NCI-H82 (cell line): ENCODE measurements around the gene SHISA9.

ENCODE experiments used
- DNase-seq: peaks from one replicate; lab custom pipeline; 2025; lab: John Stamatoyannopoulos, UW

Gene SHISA9

GRCh38 chr16:13176711-13177110 lies 275.3 kb downstream of the SHISA9 start:
- no peak for DNase-seq

DNA sequence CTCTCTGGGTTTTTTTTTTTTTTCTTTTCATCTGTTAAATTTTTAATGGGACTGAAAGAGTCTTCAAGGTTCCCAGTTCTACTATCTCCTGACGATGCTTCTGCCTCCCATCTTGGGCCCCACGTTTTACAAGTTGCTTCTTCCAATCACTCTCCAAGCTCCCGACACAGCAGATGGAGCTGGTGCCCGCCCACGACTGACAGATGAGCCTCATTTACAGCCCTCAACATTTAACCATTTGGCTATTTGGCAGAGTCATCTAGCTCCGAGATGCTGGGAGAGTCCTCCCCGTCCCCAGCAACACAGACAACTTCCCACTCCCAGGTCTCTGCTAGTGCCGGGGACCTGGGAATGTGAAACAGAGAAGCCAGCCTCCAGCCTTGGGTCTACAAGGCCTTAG lies 276.9 kb downstream of the SHISA9 start:
- DNase-seq, result peak; percentile 64

DNA sequence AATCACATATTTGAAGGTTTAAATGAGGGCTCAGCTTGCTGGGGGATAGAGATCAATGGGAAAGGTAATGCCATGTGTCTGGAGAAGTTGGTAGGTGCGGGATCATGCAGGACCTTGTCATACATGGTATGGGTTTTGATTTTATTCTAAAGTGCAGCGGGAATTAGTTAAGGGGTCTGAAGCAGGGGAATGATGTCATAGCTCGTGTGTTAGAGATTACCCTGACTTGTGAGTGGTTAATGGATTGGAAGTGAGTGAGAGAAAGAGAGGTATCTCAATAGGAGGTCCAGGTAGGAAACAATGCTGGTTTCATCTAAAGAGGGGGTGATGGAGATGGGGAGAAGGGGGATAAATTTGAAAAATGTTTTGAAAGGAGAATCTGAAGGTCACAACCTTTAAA lies 280.0 kb downstream of the SHISA9 start:
- no peak for DNase-seq

- peak; percentile 42 for DNase-seq
Measured at GRCh38 chr16:13186813-13187212, 285.4 kb downstream of the SHISA9 start.

- no peak for DNase-seq
Measured at GRCh38 chr16:13189250-13189649, 287.9 kb downstream of the SHISA9 start.

DNA sequence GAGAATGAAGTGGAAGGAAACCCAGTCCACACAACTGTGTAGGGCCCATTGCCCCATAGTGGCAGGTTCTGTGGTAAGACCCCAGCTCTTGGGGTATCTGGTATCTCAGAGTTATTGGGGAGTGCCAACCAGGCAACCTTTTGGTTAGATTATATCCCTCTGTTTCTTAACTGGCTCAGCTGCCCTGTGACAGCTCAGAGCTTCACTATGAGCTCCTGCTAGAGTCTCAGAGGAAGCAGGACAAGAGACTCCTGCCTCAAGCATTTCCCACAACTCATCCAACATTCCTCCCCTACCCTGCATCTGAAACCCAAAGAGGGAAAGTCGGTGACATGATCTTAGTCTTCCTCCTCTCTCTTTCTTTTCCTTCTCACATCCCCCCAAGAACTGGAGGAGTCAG lies 292.3 kb downstream of the SHISA9 start:
- DNase-seq, result no peak

- DNase-seq, result no peak
Measured at GRCh38 chr16:13194766-13195165, 293.4 kb downstream of the SHISA9 start.

DNA sequence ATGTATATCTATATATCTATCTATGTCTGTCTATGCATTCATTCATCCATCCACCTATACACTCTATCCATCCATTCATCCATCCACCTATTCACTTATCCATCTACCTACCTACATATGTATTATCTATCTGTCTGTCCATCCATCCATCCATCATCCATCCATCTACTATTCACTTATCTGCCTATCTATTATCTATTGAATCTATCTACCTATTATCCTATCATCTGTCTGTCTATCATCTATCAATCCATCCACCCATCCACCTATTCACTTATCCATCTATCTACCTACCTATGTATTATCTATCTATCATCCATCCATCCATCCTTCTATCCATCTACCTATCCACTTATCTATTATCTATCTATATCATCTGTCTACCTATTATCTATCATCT lies 302.3 kb downstream of the SHISA9 start:
- no peak for DNase-seq

- no peak for DNase-seq
Measured at GRCh38 chr16:13205352-13205751, 304.0 kb downstream of the SHISA9 start.

GRCh38 chr16:13206606-13207005 lies 305.2 kb downstream of the SHISA9 start:
- no peak for DNase-seq

DNA sequence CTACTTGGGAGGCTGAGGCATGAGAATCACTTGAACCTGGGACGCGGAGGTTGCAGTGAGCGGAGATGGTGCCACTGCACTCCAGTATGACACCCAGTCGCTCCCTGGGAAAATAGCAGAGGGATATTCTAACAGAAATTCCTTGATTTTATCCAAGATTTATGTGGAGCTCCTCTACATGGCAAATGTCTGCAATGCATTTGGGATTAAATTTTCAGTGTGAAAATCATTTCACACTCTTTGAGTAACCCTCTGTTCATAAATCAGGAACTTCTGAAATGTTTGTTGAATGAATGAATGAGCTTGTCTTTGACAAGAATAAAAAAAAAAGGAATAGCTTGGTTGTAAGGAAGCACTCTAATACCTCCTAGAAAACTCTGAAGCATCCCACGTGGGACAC lies 305.8 kb downstream of the SHISA9 start:
- no peak for DNase-seq

DNA sequence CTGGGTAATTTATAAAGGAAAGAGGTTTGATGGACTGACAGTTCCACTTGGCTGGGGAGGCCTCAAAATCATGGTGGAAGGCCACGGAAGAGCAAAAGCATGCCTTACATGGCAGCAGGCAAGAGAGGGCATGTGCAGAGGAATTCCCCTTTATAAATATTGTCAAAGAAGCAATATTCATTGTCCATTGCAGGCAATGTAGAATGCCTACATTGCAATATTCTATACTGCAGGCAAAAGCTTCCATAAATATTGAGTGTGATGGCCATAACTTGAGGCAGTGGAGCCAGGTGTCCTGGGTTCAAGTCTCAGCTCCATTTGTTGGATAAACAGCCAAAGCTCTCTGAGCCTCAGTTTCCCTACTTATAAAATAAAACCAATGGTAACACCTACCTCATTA lies 322.3 kb downstream of the SHISA9 start:
- no peak for DNase-seq

DNA sequence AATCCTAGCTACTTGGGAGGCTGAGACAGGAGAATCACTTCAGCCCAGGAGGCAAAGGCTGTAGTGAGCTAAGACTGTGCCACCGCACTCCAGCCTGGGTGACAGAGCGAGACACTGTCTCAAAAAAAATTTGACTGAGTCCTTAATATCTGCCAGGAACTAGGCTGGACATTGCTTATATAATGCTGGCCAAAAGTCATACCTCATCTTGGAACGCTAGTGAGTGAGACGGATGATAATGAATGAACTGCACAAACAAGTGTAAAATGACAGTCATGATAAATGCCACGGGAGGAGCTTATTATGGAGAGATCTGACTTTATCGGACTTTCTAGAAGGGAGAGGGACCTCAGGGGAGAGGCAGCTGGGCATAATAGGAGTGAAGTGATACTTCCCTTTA lies 327.6 kb downstream of the SHISA9 start:
- DNase-seq, result no peak

DNA sequence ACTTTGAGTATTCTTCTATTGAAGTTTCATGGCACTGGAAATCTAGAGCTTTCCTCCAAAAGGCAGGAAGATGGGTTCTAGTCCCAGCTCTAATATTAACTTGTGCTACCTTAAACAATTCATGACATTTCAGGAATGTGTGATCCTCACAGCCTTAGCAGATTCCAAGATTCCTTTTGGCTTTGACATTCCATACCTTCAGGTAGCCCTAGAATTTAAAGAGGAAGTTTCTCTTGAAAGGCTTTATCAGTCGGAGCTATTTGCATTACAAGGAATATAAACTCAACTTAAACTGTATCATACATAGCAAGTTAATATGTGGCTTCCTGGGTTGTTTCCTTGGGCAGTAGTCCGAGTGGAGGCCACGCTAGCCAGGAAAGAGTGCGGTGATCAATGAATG lies 330.0 kb downstream of the SHISA9 start:
- DNase-seq, result no peak

DNA sequence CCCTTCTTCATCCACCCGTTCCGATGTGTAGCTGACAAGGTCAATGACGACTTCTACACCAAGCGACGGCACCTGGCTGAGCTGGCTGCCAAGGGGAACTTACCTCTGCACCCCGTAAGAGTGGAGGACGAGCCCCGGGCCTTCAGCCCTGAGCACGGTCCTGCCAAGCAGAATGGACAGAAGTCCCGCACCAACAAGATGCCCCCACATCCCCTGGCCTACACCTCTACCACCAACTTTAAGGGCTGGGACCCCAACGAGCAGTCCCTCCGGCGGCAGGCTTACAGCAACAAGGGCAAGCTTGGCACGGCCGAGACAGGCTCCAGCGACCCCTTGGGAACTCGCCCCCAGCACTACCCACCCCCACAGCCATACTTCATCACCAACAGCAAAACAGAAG lies 333.6 kb downstream of the SHISA9 start:
- no peak for DNase-seq

DNA sequence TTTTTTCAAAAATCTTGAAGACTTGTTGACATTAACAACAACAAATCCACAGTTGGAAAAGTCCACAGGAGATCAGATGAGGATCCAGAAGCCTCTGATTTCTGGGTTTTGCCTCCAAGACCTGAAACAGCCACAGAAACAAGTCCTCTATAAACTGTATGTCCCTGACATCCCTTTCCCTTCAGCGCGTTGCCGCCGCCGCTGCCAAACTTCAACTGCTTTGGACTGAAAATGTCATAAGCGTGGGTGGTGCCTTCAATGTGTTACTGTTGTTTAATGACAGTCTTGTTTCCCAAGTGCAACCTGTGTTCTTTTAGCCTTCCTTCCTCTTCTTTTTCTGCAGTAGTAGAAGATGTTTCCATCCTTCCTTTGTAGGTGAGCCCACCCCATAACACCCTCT lies 334.9 kb downstream of the SHISA9 start:
- no peak for DNase-seq

GRCh38 chr16:13238182-13238581 lies 336.8 kb downstream of the SHISA9 start:
- DNase-seq, result no peak

- DNase-seq, result no peak
Measured at GRCh38 chr16:13242201-13242600, 340.8 kb downstream of the SHISA9 start.

DNA sequence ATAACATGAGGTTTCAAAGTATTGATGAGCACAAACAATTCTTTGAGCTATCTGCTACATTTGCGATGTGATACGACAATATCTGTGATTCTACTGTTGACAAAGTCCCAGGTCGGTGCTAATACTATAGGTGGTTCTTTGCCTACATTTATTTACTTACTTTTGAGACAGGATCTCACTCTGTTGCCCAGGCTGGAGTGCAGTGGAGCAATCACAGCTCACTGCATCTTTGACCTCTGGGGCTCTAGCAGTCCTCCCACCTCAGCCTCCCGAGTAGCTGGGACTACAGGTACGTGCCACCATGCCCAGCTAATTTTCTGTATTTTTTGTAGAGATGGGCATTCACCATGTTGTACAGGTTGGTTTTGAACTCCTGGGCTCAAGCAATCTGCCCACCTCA lies 343.4 kb downstream of the SHISA9 start:
- no peak for DNase-seq

- peak; percentile 17 for DNase-seq
Measured at GRCh38 chr16:13245713-13246377, 344.4 kb downstream of the SHISA9 start.

DNA sequence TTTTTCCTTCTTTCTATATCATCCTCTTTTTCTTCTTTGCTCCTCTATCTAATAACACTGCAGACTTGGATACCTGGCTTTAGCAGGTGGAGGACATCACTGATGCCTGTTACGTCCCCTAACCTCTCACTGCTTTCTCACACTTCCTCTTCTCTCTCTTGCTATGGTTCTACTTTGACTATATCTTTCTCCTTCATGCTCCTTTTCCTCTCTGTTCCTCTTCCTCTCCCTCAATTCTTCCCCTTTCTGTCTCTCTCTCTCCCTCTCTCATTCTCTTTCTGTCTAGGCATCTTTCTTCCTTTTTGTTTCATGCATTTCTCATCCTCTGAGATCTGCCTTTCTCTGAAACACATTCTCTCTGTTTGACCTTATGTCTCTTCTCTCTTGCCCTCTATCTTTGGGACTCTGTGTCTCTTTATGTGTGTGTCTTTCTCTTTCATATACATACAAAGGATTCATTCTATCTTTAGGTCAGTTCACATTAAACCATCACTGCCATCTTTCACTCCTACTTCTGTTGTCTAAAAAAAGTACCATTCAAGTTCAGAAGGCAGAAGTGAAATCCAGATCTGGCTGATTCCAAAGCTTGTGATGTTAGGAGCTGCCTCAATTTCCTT lies 353.7 kb downstream of the SHISA9 start:
- DNase-seq, result no peak

DNA sequence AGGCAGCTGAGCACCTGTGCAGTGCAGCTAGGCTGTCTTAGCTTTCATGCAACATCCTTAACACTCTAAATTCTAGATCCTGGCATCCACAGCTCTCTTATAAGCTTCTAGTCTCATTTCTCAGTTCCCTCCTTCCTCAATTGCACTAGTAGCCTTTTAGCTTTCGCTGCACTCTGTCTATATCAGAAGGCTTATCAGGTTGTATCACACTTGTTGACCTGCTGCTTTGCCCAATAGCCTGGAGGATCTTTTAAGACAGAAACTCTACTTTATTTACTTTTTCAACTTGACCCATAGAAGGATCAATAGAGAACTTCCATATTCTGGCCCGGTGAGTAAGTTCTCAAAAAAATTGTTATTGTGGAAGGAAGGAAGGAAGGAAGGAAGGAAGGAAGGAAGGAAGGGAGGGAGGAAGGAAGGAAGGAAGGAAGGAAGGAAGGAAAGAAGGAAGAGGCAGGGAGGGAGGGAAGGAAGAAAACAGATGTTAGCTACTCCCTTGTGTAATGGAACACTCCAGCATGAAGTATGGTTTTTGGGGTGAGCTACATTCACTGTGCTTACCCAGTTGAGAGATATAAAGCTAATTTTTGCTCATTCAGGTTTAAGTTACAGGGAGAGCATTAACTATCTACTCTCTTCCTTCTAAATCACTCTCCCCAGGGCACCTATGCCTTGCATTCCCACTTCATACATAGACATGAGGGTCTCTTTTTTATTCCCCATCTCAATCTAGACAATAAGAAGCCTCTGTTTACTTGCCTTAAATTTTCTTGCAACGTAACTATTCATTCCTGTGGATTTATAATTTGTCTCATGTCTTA lies 361.1 kb downstream of the SHISA9 start:
- no peak for DNase-seq
